CD14-positive monocyte (primary cell): ENCODE measurements around the gene FTL. TPM values are rescaled to one million over a fixed set of nuclear protein-coding genes. Genes with fewer than 3 reads are reported as not detected.
A peak's percentile ranks its signal among the peaks of the same experiment; 100 is the strongest.

Source experiments
- DNase-seq, 3 donors: peaks; one replicate each; pipeline ENCODE4 v3.0.0-alpha.2; 2011 to 2022
- H2AFZ ChIP-seq: 2 replicates; pipeline ENCODE4 v1.6.0; 2012; ENCODE audit warnings: mild to moderate bottlenecking, low read depth, low read length, inconsistent platforms; ENCODE audit not compliant: insufficient read depth, poor library complexity, severe bottlenecking
- H3K27ac ChIP-seq, 2 donors: 1 replicate in 1 of 2; 2 replicates in 1 of 2; pipeline ENCODE4 v1.5.1; 2012 to 2013; ENCODE audit warnings: low read length in 2 of 2, control low read depth in 1 of 2, inconsistent platforms in 1 of 2, low read depth in 1 of 2, mild to moderate bottlenecking in 1 of 2
- H3K27me3 ChIP-seq, 2 donors: one replicate each; pipeline versions ENCODE4 v1.6.0 to v1.6.1; 2011 to 2013; ENCODE audit warnings: low read length in 2 of 2; ENCODE audit not compliant: control insufficient read depth in 2 of 2, insufficient read depth in 2 of 2
- H3K36me3 ChIP-seq, 2 donors: replicated peaks in 1 of 2; 1 replicate in 1 of 2; 2 replicates in 1 of 2; pipeline versions ENCODE4 v1.5.1 to v1.6.1; 2012 to 2013; ENCODE audit warnings: low read length in 2 of 2, control low read depth in 1 of 2, inconsistent platforms in 1 of 2, mild to moderate bottlenecking in 1 of 2; ENCODE audit not compliant: insufficient read depth in 2 of 2, control insufficient read depth in 1 of 2
- H3K4me1 ChIP-seq, 2 donors: 1 replicate in 1 of 2; 2 replicates in 1 of 2; pipeline versions ENCODE4 v1.5.1 to v1.6.1; 2012 to 2013; ENCODE audit warnings: low read length in 2 of 2, control low read depth in 1 of 2, inconsistent platforms in 1 of 2, mild to moderate bottlenecking in 1 of 2, moderate library complexity in 1 of 2; ENCODE audit not compliant: insufficient read depth in 2 of 2, control insufficient read depth in 1 of 2
- H3K4me2 ChIP-seq: replicated peaks from 2 replicates; pipeline ENCODE3; 2012; ENCODE audit warnings: low read length, moderate library complexity, mild to moderate bottlenecking; ENCODE audit not compliant: poor library complexity, severe bottlenecking; ENCODE audit errors: extremely low read depth
- H3K4me3 ChIP-seq, 3 experiments: fragments of 200-600 bp in 1 of 3; sonication (generic) in 1 of 3; replicated peaks in 1 of 3; 1 replicate in 2 of 3; 2 replicates in 1 of 3; pipeline ENCODE4 v1.5.1; 2011 to 2013; ENCODE audit warnings: low read length in 3 of 3, mild to moderate bottlenecking in 3 of 3, control low read depth in 2 of 3, low read depth in 2 of 3, inconsistent platforms in 1 of 3, moderate library complexity in 1 of 3
- H3K79me2 ChIP-seq: 2 replicates; pipeline ENCODE4 v1.6.0; 2012; ENCODE audit warnings: mild to moderate bottlenecking, control low read depth, inconsistent platforms, low read length, moderate library complexity; ENCODE audit not compliant: insufficient read depth
- H3K9ac ChIP-seq: 2 replicates; pipeline ENCODE4 v1.6.0; 2017; ENCODE audit warnings: low read length, mild to moderate bottlenecking; ENCODE audit not compliant: insufficient read depth, poor library complexity, severe bottlenecking
- H3K9me3 ChIP-seq, 2 donors: replicated peaks in 1 of 2; 1 replicate in 1 of 2; 2 replicates in 1 of 2; pipeline versions ENCODE4 v1.5.1 to v1.6.1; 2012 to 2013; ENCODE audit warnings: low read length in 2 of 2, control low read depth in 1 of 2; ENCODE audit not compliant: control insufficient read depth in 1 of 2, insufficient read depth in 1 of 2
- H4K20me1 ChIP-seq: 2 replicates; pipeline ENCODE4 v1.6.0; 2012; ENCODE audit warnings: mild to moderate bottlenecking, low read length, control low read depth, moderate library complexity; ENCODE audit not compliant: insufficient read depth
- H3K27ac Mint-ChIP-seq, 7 donors: one replicate each; pipeline ENCODE4 v1.8.0; 2020; ENCODE audit warnings: mild to moderate bottlenecking in 7 of 7, mixed read lengths in 7 of 7, moderate library complexity in 6 of 7, inconsistent platforms in 2 of 7
- H3K27me3 Mint-ChIP-seq, 3 donors: one replicate each; pipeline ENCODE4 v1.8.0; 2021 to 2022; ENCODE audit warnings: low read depth in 3 of 3, mild to moderate bottlenecking in 3 of 3, mixed read lengths in 3 of 3, moderate library complexity in 3 of 3, inconsistent platforms in 1 of 3
- H3K36me3 Mint-ChIP-seq, 2 donors: one replicate each; pipeline ENCODE4 v1.8.0; 2020; ENCODE audit warnings: mixed read lengths in 2 of 2, inconsistent platforms in 1 of 2, mild to moderate bottlenecking in 1 of 2
- H3K4me1 Mint-ChIP-seq: one replicate; pipeline ENCODE4 v1.8.0; 2020; ENCODE audit warnings: mild to moderate bottlenecking, mixed read lengths
- H3K4me3 Mint-ChIP-seq, 2 donors: one replicate each; pipeline ENCODE4 v1.8.0; 2020; ENCODE audit warnings: mild to moderate bottlenecking in 2 of 2, mixed read lengths in 2 of 2, moderate library complexity in 1 of 2
- H3K9me3 Mint-ChIP-seq, 7 donors: one replicate each; pipeline ENCODE4 v1.8.0; 2020 to 2022; ENCODE audit warnings: mixed read lengths in 7 of 7, mild to moderate bottlenecking in 6 of 7, moderate library complexity in 6 of 7, inconsistent platforms in 2 of 7
- WGBS: methylation state at CpG from one replicate; pipeline ENCODE4 v1.1.5; 2013; ENCODE audit warnings: missing lambda C conversion rate; ENCODE audit not compliant: insufficient coverage; 5-methylcytosine and 5-hydroxymethylcytosine counted together
- intact Hi-C, 2 donors: fragments of 100-400 bp; cut with micrococcal nuclease; formaldehyde crosslinking; loops; one replicate each; pipeline versions ENCODE4 v1.15.0 to v1.15.1; 2023
- polyA plus RNA-seq, 3 donors: library from polyadenylated mRNA; depleted of rRNA in 1 of 3; unstranded in 2 of 3; stranded (reverse) in 1 of 3; fragments of 300-500 nt in 2 of 3; fragments of >200 nt in 1 of 3; fragmentation: Illumina TruSeq in 2 of 3; gene quantifications; 1 replicate in 2 of 3; 2 replicates in 1 of 3; pipeline ENCODE4 v1.2.3, GENCODE V29; 2012 to 2021
- TF ChIP-seq, protein P1 (sequence below): fragments of 200-600 bp; IDR thresholded peaks from one replicate; pipeline ENCODE4 v1.8.0; 2022; ENCODE audit warnings: antibody characterized with exemption, mild to moderate bottlenecking

The FTL gene
- polyA plus RNA-seq, 3 donors = 4,468 to 26,681 (median 23,650) TPM

DNA sequence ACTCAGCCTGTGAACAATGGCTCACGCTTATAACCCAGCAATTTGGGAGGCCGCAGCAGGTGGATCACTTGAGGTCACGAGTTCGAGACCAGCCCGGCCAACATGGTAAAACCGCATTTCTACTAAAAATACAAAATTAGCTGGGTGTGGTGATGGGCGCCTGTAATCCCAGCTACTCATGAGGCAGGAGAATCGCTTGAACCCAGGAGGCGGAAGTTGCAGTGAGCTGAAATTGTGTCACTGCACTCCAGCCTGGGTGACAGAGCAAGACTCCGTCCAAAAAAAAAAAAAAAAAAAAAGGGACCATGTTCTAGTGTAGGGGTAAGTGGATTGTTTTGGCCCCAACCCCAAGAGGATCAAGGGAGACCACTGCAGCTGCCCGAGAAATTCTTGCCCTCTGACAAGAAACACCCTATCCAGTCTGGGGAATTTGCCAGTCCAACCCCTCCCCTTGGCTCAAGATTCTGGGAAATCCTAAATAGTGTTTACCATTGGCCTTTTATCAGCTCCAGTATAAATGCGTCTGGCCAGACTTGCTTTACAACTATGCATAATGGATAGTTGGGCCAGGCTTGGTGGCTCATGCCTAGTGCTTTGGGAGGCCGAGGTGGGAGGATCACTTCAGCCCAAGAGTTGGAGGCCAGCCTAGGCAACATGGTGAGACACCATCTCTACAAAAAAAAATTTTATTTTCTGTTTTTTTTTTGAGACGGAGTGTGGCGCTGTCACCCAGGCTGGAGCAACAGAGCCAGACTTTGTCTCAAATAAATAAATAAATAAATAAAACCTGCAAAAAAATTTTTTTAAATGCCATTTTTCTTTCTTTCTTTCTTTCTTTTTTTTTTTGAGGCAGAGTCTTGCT is 36.7 kb upstream of the FTL start:
- H3K4me1 ChIP-seq = peaks cover 4 to 5% of the 10 kb centered on the region in 2 donors
- no peaks in the 10 kb centered on the region for H3K79me2 ChIP-seq
- H3K36me3 ChIP-seq = peaks cover 0 to under 1% of the 10 kb centered on the region in 2 donors
- DNase-seq = no peak
- no peak overlapping the region for H3K4me3 Mint-ChIP-seq
- TF ChIP-seq, protein P1, sequence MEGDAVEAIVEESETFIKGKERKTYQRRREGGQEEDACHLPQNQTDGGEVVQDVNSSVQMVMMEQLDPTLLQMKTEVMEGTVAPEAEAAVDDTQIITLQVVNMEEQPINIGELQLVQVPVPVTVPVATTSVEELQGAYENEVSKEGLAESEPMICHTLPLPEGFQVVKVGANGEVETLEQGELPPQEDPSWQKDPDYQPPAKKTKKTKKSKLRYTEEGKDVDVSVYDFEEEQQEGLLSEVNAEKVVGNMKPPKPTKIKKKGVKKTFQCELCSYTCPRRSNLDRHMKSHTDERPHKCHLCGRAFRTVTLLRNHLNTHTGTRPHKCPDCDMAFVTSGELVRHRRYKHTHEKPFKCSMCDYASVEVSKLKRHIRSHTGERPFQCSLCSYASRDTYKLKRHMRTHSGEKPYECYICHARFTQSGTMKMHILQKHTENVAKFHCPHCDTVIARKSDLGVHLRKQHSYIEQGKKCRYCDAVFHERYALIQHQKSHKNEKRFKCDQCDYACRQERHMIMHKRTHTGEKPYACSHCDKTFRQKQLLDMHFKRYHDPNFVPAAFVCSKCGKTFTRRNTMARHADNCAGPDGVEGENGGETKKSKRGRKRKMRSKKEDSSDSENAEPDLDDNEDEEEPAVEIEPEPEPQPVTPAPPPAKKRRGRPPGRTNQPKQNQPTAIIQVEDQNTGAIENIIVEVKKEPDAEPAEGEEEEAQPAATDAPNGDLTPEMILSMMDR = no peak
- intact Hi-C loops = no loop called here
- H3K9me3 Mint-ChIP-seq = peaks cover 0 to 3% (median 0%) of the 10 kb centered on the region in 7 donors
- no peaks in the 10 kb centered on the region for H3K9me3 ChIP-seq
- H3K27me3 ChIP-seq = peaks cover 8 to 13% of the 10 kb centered on the region in 2 donors
- H3K4me2 ChIP-seq = no peak overlapping the region
- WGBS = 94% methylated on average over 5 of the region's 15 CpGs
- H3K9ac ChIP-seq = no peak overlapping the region
- H3K27me3 Mint-ChIP-seq = peaks cover 20 to 42% (median 22%) of the 10 kb centered on the region in 3 donors
- H3K4me3 ChIP-seq = no peak overlapping the region
- H3K4me1 Mint-ChIP-seq = peaks cover 13% of the 10 kb centered on the region
- H4K20me1 ChIP-seq = no peaks in the 10 kb centered on the region
- H3K36me3 Mint-ChIP-seq = peaks cover 2 to 3% of the 10 kb centered on the region in 2 donors
- H3K27ac Mint-ChIP-seq = no peak overlapping the region
- H2AFZ ChIP-seq = no peak overlapping the region
- no peak overlapping the region for H3K27ac ChIP-seq

DNA sequence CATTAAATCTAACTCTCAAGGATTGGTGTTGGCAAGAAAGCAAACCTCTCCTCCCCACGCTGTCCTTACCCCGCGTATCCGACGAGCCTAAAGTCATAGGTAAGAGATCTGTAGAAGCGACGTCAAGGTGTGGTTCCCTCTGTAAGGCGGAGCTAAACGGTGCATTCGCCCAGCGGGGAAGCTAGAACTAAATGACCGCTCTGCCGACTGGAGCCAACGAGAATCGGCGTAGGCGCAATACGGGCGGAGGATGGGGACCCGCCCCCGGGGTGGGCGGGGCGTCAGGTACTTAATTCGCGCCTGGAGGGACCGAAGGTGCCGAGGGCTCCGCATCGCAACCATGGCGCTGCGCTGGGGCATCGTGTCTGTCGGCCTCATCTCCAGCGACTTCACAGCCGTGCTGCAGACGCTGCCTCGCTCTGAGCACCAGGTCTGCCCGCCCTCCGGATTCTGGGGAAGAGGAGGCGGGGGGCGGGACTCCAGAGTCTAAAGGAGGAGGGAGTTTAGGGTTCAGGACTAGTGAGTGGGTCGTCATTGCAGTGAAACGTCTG is 31.7 kb upstream of the FTL start, which contains the start of gene DHDH:
Gene DHDH, plus strand, starts transcription at position 318 of the 551 bp plus-strand sequence. Its CDS starts 23 bp downstream, at position 341.
- Mint-ChIP-seq H3K9me3 (peaks cover 0 to 12% (median 2%) of the 10 kb centered on the region in 7 donors), H3K27ac (peak within 1 kb of the TSS in 2 of 7 donors; percentile 11 to 77), H3K4me3 (peak within 1 kb of the TSS; percentile 76 to 91), H3K36me3 (no peaks in the 10 kb centered on the region), H3K27me3 (peaks cover 35 to 44% (median 37%) of the 10 kb centered on the region in 3 donors), H3K4me1 (peaks cover 15% of the 10 kb centered on the region)
- Histone ChIP-seq H3K9ac (peak within 1 kb of the TSS; percentile 29), H3K27ac (no peak within 1 kb of the TSS), H3K79me2 (no peaks in the 10 kb centered on the region), H2AFZ (peak within 1 kb of the TSS; percentile 78), H3K4me2 (peak within 1 kb of the TSS; percentile 74), H3K4me3 (peak within 1 kb of the TSS; percentile 9 to 72 (median 27)), H4K20me1 (no peaks in the 10 kb centered on the region), H3K27me3 (peaks cover 10 to 24% of the 10 kb centered on the region in 2 donors), H3K4me1 (peaks cover 7 to 17% of the 10 kb centered on the region in 2 donors), H3K9me3 (no peaks in the 10 kb centered on the region), H3K36me3 (no peaks in the 10 kb centered on the region)
- intact Hi-C loops = no loop called here
- peak; percentile 37 to 58 (median 44) for DNase-seq
- WGBS = under 1% methylated on average over 32 of the region's 43 CpGs
- TF ChIP-seq, protein P1 = no peak
